Trophoblast cell (in vitro differentiated cells and primary cell): Measurements from ENCODE around the gene PARD6B.
"Not testable (repeated sequence)": the region's sequence is repeated elsewhere in the genome, so short reads cannot be mapped to it uniquely, and the experiment has no call there.

ENCODE experiments used
- DNase-seq, 2 donors: peaks; one replicate each; pipeline ENCODE4 v3.0.0-alpha.2; 2016
- H2AFZ ChIP-seq: 2 replicates; pipeline ENCODE4 v1.6.1; 2013; ENCODE audit warnings: low read length, moderate library complexity, mild to moderate bottlenecking; ENCODE audit not compliant: insufficient read depth, poor library complexity
- H2AK5ac ChIP-seq: 2 replicates; pipeline ENCODE4 v1.6.1; 2013; ENCODE audit warnings: mild to moderate bottlenecking, low read length
- H2BK120ac ChIP-seq: 2 replicates; pipeline ENCODE4 v1.6.1; 2013; ENCODE audit warnings: low read length, mild to moderate bottlenecking, moderate library complexity; ENCODE audit not compliant: insufficient read depth, poor library complexity
- H2BK12ac ChIP-seq: 2 replicates; pipeline ENCODE4 v1.6.1; 2013; ENCODE audit warnings: mild to moderate bottlenecking, low read length, moderate library complexity
- H2BK5ac ChIP-seq: 2 replicates; pipeline ENCODE4 v1.6.1; 2013; ENCODE audit warnings: low read length, low read depth, moderate library complexity, mild to moderate bottlenecking; ENCODE audit not compliant: poor library complexity
- H3K14ac ChIP-seq: 2 replicates; pipeline ENCODE4 v1.6.1; 2013; ENCODE audit warnings: mild to moderate bottlenecking, low read length
- H3K18ac ChIP-seq: 2 replicates; pipeline ENCODE4 v1.6.1; 2013; ENCODE audit warnings: mild to moderate bottlenecking, low read length
- H3K23ac ChIP-seq: 2 replicates; pipeline ENCODE4 v1.6.1; 2013; ENCODE audit warnings: low read length
- H3K27ac ChIP-seq: 2 replicates; pipeline ENCODE4 v1.5.1; 2013; ENCODE audit warnings: low read depth, mild to moderate bottlenecking, inconsistent platforms, low read length, moderate library complexity
- H3K27me3 ChIP-seq: 2 replicates; pipeline ENCODE4 v1.6.1; 2013; ENCODE audit warnings: inconsistent platforms, mild to moderate bottlenecking, low read length, moderate library complexity; ENCODE audit not compliant: insufficient read depth
- H3K36me3 ChIP-seq, 2 experiments: 1 replicate in 1 of 2; 2 replicates in 1 of 2; pipeline ENCODE4 v1.6.1; 2013; ENCODE audit warnings: low read length in 2 of 2, mild to moderate bottlenecking in 2 of 2, moderate library complexity in 1 of 2; ENCODE audit not compliant: insufficient read depth in 2 of 2, control insufficient read depth in 1 of 2
- H3K4ac ChIP-seq: 2 replicates; pipeline ENCODE4 v1.6.1; 2013; ENCODE audit warnings: low read depth, mild to moderate bottlenecking, low read length, moderate library complexity
- H3K4me1 ChIP-seq, 2 experiments: 1 replicate in 1 of 2; 2 replicates in 1 of 2; pipeline ENCODE4 v1.6.1; 2013; ENCODE audit warnings: low read length in 2 of 2, mild to moderate bottlenecking in 2 of 2, moderate library complexity in 1 of 2; ENCODE audit not compliant: insufficient read depth in 2 of 2, control insufficient read depth in 1 of 2
- H3K4me2 ChIP-seq: 2 replicates; pipeline ENCODE4 v1.6.1; 2013; ENCODE audit warnings: inconsistent platforms, mild to moderate bottlenecking, low read length, moderate library complexity
- H3K4me3 ChIP-seq: 2 replicates; pipeline ENCODE4 v1.5.1; 2013; ENCODE audit warnings: mild to moderate bottlenecking, low read depth, low read length, inconsistent platforms
- H3K79me1 ChIP-seq: one replicate; pipeline ENCODE4 v1.6.1; 2013; ENCODE audit warnings: low read length
- H3K79me2 ChIP-seq: 2 replicates; pipeline ENCODE4 v1.6.1; 2013; ENCODE audit warnings: low read length, mild to moderate bottlenecking; ENCODE audit not compliant: control insufficient read depth, insufficient read depth, poor library complexity
- H3K9ac ChIP-seq: 2 replicates; pipeline ENCODE4 v1.6.1; 2013; ENCODE audit warnings: mild to moderate bottlenecking, low read length
- H3K9me3 ChIP-seq: 2 replicates; pipeline ENCODE4 v1.6.1; 2013; ENCODE audit warnings: low read depth, mild to moderate bottlenecking, control low read depth, inconsistent platforms, low read length; ENCODE audit not compliant: insufficient read depth
- H4K12ac ChIP-seq: 2 replicates; pipeline ENCODE4 v1.6.1; 2013; ENCODE audit warnings: low read depth, mild to moderate bottlenecking, low read length, moderate library complexity
- H4K8ac ChIP-seq: 2 replicates; pipeline ENCODE4 v1.6.1; 2013; ENCODE audit warnings: low read depth, mild to moderate bottlenecking, low read length, moderate library complexity
- H4K91ac ChIP-seq: one replicate; pipeline ENCODE4 v1.6.1; 2013; ENCODE audit warnings: low read depth, mild to moderate bottlenecking, low read length, moderate library complexity
- WGBS: extraction: QIAGEN DNeasy Blood & Tissue Kit; methylation state at CpG from one replicate; pipeline ENCODE4 v1.1.7; 2013; ENCODE audit warnings: missing lambda C conversion rate; ENCODE audit not compliant: insufficient read length, insufficient coverage; ENCODE audit errors: extremely low coverage; 5-methylcytosine and 5-hydroxymethylcytosine counted together

The PARD6B gene

GRCh38 chr20:50774515-50774914 lies 43.1 kb downstream of the PARD6B start:
- Histone ChIP-seq H3K18ac (no peak overlapping the region), H3K79me2 (no peaks in the 10 kb centered on the region)

GRCh38 chr20:50776122-50776817 lies 44.9 kb downstream of the PARD6B start:
- Histone ChIP-seq H3K14ac (no peak overlapping the region), H3K9ac (no peak overlapping the region), H2BK5ac (no peak overlapping the region), H4K91ac (no peak overlapping the region), H3K18ac (no peak overlapping the region), H3K27me3 (no peaks in the 10 kb centered on the region), H3K4me2 (no peak overlapping the region), H3K9me3 (no peaks in the 10 kb centered on the region), H3K27ac (no peak overlapping the region), H3K79me2 (no peaks in the 10 kb centered on the region), H3K36me3 (no peaks in the 10 kb centered on the region), H3K23ac (no peak overlapping the region), H4K8ac (no peak overlapping the region), H4K12ac (no peak overlapping the region), H2AK5ac (no peak overlapping the region), H2BK12ac (no peak overlapping the region), H2BK120ac (no peak overlapping the region), H3K4me3 (no peak overlapping the region), H3K4ac (no peak overlapping the region), H3K4me1 (no peaks in the 10 kb centered on the region), H3K79me1 (no peaks in the 10 kb centered on the region), H2AFZ (no peak overlapping the region)
- WGBS = no CpG with 5 or more reads among the region's 8 CpGs
- no peak for DNase-seq

More at GRCh38 chr20:50774515-50774914, 43.1 kb downstream of the PARD6B start:
- Histone ChIP-seq H4K91ac (no peak overlapping the region), H3K4me1 (no peaks in the 10 kb centered on the region), H2BK12ac (no peak overlapping the region), H3K9me3 (no peaks in the 10 kb centered on the region), H2BK120ac (no peak overlapping the region), H3K4me3 (no peak overlapping the region), H3K14ac (no peak overlapping the region), H4K12ac (no peak overlapping the region), H3K4ac (no peak overlapping the region), H3K27ac (no peak overlapping the region), H3K4me2 (no peak overlapping the region), H3K9ac (no peak overlapping the region), H2AK5ac (no peak overlapping the region), H4K8ac (no peak overlapping the region), H2AFZ (no peak overlapping the region), H2BK5ac (no peak overlapping the region), H3K36me3 (no peaks in the 10 kb centered on the region), H3K23ac (no peak overlapping the region), H3K27me3 (no peaks in the 10 kb centered on the region), H3K79me1 (no peaks in the 10 kb centered on the region)
- DNase-seq = no peak
- WGBS = no CpG with 5 or more reads among the region's 3 CpGs

- WGBS = no CpG with 5 or more reads among the region's 2 CpGs
- Histone ChIP-seq H3K79me1 (no peaks in the 10 kb centered on the region), H2BK120ac (no peak overlapping the region), H3K4me2 (no peak overlapping the region), H3K18ac (no peak overlapping the region), H2BK5ac (no peak overlapping the region), H3K4me3 (no peak overlapping the region), H3K79me2 (no peaks in the 10 kb centered on the region), H3K4ac (no peak overlapping the region), H4K12ac (no peak overlapping the region), H3K9ac (no peak overlapping the region), H3K14ac (no peak overlapping the region), H3K27ac (no peak overlapping the region), H2BK12ac (no peak overlapping the region), H3K9me3 (no peaks in the 10 kb centered on the region), H2AK5ac (no peak overlapping the region), H3K23ac (no peak overlapping the region), H3K4me1 (no peaks in the 10 kb centered on the region), H4K8ac (no peak overlapping the region), H2AFZ (no peak overlapping the region), H3K36me3 (no peaks in the 10 kb centered on the region), H4K91ac (no peak overlapping the region), H3K27me3 (no peaks in the 10 kb centered on the region)
- DNase-seq = no peak
Measured at GRCh38 chr20:50777373-50777772, 46.0 kb downstream of the PARD6B start.

- H3K4ac ChIP-seq, H3K18ac ChIP-seq, H3K79me2 ChIP-seq, H3K4me1 ChIP-seq, H2BK12ac ChIP-seq, H2AFZ ChIP-seq, H3K27ac ChIP-seq, H3K4me2 ChIP-seq, H4K8ac ChIP-seq, H4K12ac ChIP-seq, H3K36me3 ChIP-seq, H2BK5ac ChIP-seq, H3K9ac ChIP-seq, H3K79me1 ChIP-seq, H2AK5ac ChIP-seq, H4K91ac ChIP-seq, H3K14ac ChIP-seq, H3K4me3 ChIP-seq, H3K27me3 ChIP-seq, H2BK120ac ChIP-seq, DNase-seq, H3K9me3 ChIP-seq, H3K23ac ChIP-seq: not testable (repeated sequence)
- no CpG with 5 or more reads among the region's 8 CpGs for WGBS
Measured at GRCh38 chr20:50778994-50779393, 47.6 kb downstream of the PARD6B start.
